Measurements from ENCODE around the gene COQ3. TPM values are rescaled to one million over a fixed set of nuclear protein-coding genes. Genes with fewer than 3 reads are reported as not detected.

Gene COQ3
- total RNA-seq, 1 donor from 2014 or later, result 4.8 TPM

DNA sequence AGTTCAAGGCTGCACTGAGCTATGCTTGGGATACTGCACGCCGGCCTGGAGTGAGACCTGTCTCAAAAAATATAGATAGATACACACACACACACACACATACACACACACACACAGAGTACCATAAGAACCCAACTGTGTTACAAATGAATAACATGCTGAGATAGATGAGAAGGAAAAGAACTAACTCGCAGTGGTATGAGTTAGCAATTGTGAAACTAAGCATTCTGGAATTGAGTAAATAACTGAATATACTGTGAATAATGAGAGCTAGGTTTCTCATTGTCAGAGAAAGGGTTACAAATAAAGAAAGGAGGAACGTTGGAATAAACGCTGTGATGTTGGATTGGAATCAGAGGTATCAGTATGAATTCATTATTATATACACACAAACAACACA is 30.0 kb downstream of the COQ3 start:
- H3K36me3 Mint-ChIP-seq (ENCODE audit: unreplicated experiment), result no peaks in the 10 kb centered on the region
- no peak overlapping the region for H3K27ac Mint-ChIP-seq (ENCODE audit: unreplicated experiment)
- H3K27me3 Mint-ChIP-seq (ENCODE audit: unreplicated experiment), result peaks cover 27% of the 10 kb centered on the region
- TF ChIP-seq, protein P1, sequence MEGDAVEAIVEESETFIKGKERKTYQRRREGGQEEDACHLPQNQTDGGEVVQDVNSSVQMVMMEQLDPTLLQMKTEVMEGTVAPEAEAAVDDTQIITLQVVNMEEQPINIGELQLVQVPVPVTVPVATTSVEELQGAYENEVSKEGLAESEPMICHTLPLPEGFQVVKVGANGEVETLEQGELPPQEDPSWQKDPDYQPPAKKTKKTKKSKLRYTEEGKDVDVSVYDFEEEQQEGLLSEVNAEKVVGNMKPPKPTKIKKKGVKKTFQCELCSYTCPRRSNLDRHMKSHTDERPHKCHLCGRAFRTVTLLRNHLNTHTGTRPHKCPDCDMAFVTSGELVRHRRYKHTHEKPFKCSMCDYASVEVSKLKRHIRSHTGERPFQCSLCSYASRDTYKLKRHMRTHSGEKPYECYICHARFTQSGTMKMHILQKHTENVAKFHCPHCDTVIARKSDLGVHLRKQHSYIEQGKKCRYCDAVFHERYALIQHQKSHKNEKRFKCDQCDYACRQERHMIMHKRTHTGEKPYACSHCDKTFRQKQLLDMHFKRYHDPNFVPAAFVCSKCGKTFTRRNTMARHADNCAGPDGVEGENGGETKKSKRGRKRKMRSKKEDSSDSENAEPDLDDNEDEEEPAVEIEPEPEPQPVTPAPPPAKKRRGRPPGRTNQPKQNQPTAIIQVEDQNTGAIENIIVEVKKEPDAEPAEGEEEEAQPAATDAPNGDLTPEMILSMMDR (IDR thresholded peaks at IDR 0.05), result no peak
- H3K4me3 Mint-ChIP-seq (ENCODE audit: unreplicated experiment), result no peak overlapping the region
- H3K9me3 Mint-ChIP-seq (ENCODE audit: unreplicated experiment), result no peaks in the 10 kb centered on the region
- no peak for DNase-seq (ENCODE audit: extremely low spot score, unreplicated experiment)
- no peaks in the 10 kb centered on the region for H3K4me1 Mint-ChIP-seq (ENCODE audit: unreplicated experiment)

DNA sequence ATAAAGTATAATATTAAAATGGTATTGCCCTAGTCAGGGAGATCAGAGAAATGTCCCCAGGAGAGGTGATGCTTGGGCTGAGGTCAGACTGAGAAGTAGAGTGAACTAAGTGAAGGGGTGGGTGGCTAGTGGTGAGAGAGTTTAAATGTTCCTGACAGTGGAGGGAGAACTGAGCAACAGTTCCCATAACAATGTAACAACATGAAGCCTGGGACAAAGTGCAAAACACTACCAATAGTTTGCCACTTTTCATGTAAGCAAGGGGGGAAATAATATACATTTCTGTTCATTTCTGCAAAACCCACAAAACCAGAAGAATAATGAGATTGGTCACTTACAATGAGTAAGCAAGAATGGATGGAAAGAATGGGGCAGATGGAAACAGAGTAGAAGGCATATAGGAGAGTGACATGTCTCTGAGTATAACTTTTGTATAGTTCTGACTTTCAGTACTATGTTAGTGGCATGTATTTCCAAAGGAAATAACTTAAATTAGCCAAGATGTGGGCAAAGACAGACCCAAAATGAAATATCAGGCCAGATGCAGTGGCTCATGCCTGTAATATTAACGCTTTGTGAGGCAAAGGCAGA is 31.2 kb downstream of the COQ3 start:
- H3K4me3 Mint-ChIP-seq (ENCODE audit: unreplicated experiment), result no peak overlapping the region
- TF ChIP-seq, protein P1 (IDR thresholded peaks at IDR 0.05), result no peak
- no peak overlapping the region for H3K27ac Mint-ChIP-seq (ENCODE audit: unreplicated experiment)
- H3K4me1 Mint-ChIP-seq (ENCODE audit: unreplicated experiment), result no peaks in the 10 kb centered on the region
- no peak for DNase-seq (ENCODE audit: extremely low spot score, unreplicated experiment)
- H3K27me3 Mint-ChIP-seq (ENCODE audit: unreplicated experiment), result peaks cover 33% of the 10 kb centered on the region
- no peaks in the 10 kb centered on the region for H3K9me3 Mint-ChIP-seq (ENCODE audit: unreplicated experiment)
- H3K36me3 Mint-ChIP-seq (ENCODE audit: unreplicated experiment), result no peaks in the 10 kb centered on the region

DNA sequence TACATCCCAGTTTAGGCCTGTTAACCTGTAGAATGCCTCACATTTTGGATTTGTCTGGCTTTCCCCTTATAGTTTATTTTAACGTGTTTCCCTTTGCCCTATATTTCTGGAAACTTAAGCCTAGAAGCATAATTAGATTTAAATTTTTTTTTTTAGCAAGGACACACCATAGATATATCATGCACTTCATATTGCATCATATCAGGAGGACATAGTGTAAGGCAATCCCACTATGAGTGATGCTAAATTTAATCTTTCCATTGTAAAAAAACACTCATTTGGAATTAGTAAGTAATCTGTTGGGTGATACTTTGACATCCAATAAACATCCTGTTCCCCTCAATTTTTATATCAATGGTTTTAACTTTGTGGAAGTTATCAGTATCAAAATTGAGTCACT is 34.2 kb downstream of the COQ3 start:
- no peak for DNase-seq (ENCODE audit: extremely low spot score, unreplicated experiment)
- Mint-ChIP-seq H3K9me3 (ENCODE audit: unreplicated experiment) (no peaks in the 10 kb centered on the region), H3K27ac (ENCODE audit: unreplicated experiment) (no peak overlapping the region), H3K27me3 (ENCODE audit: unreplicated experiment) (peaks cover 57% of the 10 kb centered on the region), H3K36me3 (ENCODE audit: unreplicated experiment) (no peaks in the 10 kb centered on the region), H3K4me1 (ENCODE audit: unreplicated experiment) (no peaks in the 10 kb centered on the region), H3K4me3 (ENCODE audit: unreplicated experiment) (no peak overlapping the region)
- TF ChIP-seq, protein P1 (IDR thresholded peaks at IDR 0.05), result no peak

GRCh38 chr6:99356641-99357040 is 37.4 kb downstream of the COQ3 start:
- Mint-ChIP-seq H3K36me3 (ENCODE audit: unreplicated experiment) (no peaks in the 10 kb centered on the region), H3K27ac (ENCODE audit: unreplicated experiment) (no peak overlapping the region), H3K27me3 (ENCODE audit: unreplicated experiment) (peaks cover 73% of the 10 kb centered on the region), H3K4me1 (ENCODE audit: unreplicated experiment) (no peaks in the 10 kb centered on the region), H3K9me3 (ENCODE audit: unreplicated experiment) (no peaks in the 10 kb centered on the region), H3K4me3 (ENCODE audit: unreplicated experiment) (no peak overlapping the region)
- TF ChIP-seq, protein P1 (IDR thresholded peaks at IDR 0.05), result no peak
- DNase-seq (ENCODE audit: extremely low spot score, unreplicated experiment), result no peak

DNA sequence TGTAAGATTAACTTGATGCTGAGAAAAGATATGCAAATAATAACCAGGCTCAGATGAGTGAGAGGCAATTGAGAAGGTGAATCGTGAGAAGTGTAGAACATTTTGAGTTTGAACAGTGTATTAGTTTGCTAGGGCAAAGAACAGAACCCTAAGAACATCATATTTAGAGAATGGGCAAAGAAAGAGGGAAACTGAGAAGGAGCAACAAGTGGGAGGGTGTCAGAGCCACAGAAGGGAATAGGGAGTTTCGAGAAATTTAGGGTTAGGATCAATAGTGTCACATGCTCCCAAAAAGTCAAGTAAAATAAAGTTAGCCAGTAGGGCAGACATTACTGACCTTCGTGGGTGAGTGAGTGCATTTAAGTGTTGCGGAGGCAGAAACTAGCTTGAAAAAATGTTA is 39.0 kb downstream of the COQ3 start:
- TF ChIP-seq, protein P1 (IDR thresholded peaks at IDR 0.05), result no peak
- Mint-ChIP-seq H3K36me3 (ENCODE audit: unreplicated experiment) (no peaks in the 10 kb centered on the region), H3K4me1 (ENCODE audit: unreplicated experiment) (peaks cover 2% of the 10 kb centered on the region), H3K27me3 (ENCODE audit: unreplicated experiment) (peaks cover 63% of the 10 kb centered on the region), H3K9me3 (ENCODE audit: unreplicated experiment) (no peaks in the 10 kb centered on the region), H3K4me3 (ENCODE audit: unreplicated experiment) (no peak overlapping the region), H3K27ac (ENCODE audit: unreplicated experiment) (no peak overlapping the region)
- DNase-seq (ENCODE audit: extremely low spot score, unreplicated experiment), result no peak

Measured in osteocyte (in vitro differentiated cells).